Esophagus muscularis mucosa (tissue), 4 donors: ENCODE data around the gene PEPD. TPM values are rescaled to one million over a fixed set of nuclear protein-coding genes. Genes with fewer than 3 reads are reported as not detected.
A peak's percentile ranks its signal among the peaks of the same experiment; 100 is the strongest.

Experiments
- DNase-seq: peaks from one replicate; pipeline ENCODE4 v3.0.0-alpha.2; 2017; ENCODE audit errors: extremely low spot score
- H3K27ac ChIP-seq, 4 donors: fragments of 200-600 bp; sonication (generic); replicated peaks in 1 of 4; 1 replicate in 3 of 4; 2 replicates in 1 of 4; pipeline ENCODE4 v1.5.1; 2016 to 2019; ENCODE audit warnings: mild to moderate bottlenecking in 1 of 4
- H3K27me3 ChIP-seq, 4 donors: fragments of 200-600 bp; sonication (generic); one replicate each; pipeline versions ENCODE4 v1.5.1 to v1.6.0; 2016 to 2019
- H3K36me3 ChIP-seq, 4 donors: fragments of 200-600 bp; sonication (generic); one replicate each; pipeline ENCODE4 v1.5.1; 2016 to 2019
- H3K4me1 ChIP-seq, 4 donors: fragments of 200-600 bp; sonication (generic); one replicate each; pipeline ENCODE4 v1.5.1; 2016 to 2019
- H3K4me3 ChIP-seq, 4 donors: fragments of 200-600 bp; sonication (generic); 1 replicate in 2 of 4; 2 replicates in 2 of 4; pipeline ENCODE4 v1.5.1; 2016 to 2019; ENCODE audit warnings: mild to moderate bottlenecking in 4 of 4, moderate library complexity in 1 of 4
- H3K9me3 ChIP-seq, 4 donors: fragments of 200-600 bp; sonication (generic); 1 replicate in 3 of 4; 2 replicates in 1 of 4; pipeline ENCODE4 v1.5.1; 2016 to 2019
- EP300 ChIP-seq: sonication (generic); formaldehyde crosslinking; IDR thresholded peaks from one replicate; pipeline ENCODE4 v1.6.1; 2017; ENCODE audit warnings: antibody characterized with exemption
- POLR2A ChIP-seq: fragments of 450-650 bp; IDR thresholded peaks from one replicate; pipeline ENCODE4 v1.6.1; 2017; ENCODE audit warnings: antibody characterized with exemption, moderate library complexity, mild to moderate bottlenecking, low read depth
- POLR2AphosphoS5 ChIP-seq, 2 donors: sonication (generic); formaldehyde crosslinking; IDR thresholded peaks; one replicate each; pipeline ENCODE4 v1.6.1; 2017; ENCODE audit warnings: antibody characterized with exemption in 2 of 2
- WGBS: methylation state at CpG from one replicate; pipeline ENCODE4 v1.1.5; 2018; 5-methylcytosine and 5-hydroxymethylcytosine counted together
- intact Hi-C: fragments of 100-400 bp; cut with DNase I; formaldehyde crosslinking; loops from one replicate; pipeline ENCODE4 v1.15.1; 2023
- total RNA-seq, 4 donors: library from RNA; depleted of rRNA; stranded (reverse); fragments of >200 nt; gene quantifications; one replicate each; pipeline versions ENCODE4 v1.1.0 to v1.2.1, GENCODE V29; 2016
- TF ChIP-seq, protein P1 (sequence below), 3 experiments: fragments of 200-600 bp in 2 of 3; fragments of 450-650 bp in 1 of 3; sonication (generic) in 2 of 3; IDR thresholded peaks; one replicate each; pipeline ENCODE4 v1.5.1; 2017 to 2019; ENCODE audit warnings: antibody characterized with exemption in 3 of 3, mild to moderate bottlenecking in 2 of 3, moderate library complexity in 1 of 3

PEPD gene
- total RNA-seq, 4 donors from 2014 or later, result 59.8 to 90.9 (median 73.0) TPM

DNA sequence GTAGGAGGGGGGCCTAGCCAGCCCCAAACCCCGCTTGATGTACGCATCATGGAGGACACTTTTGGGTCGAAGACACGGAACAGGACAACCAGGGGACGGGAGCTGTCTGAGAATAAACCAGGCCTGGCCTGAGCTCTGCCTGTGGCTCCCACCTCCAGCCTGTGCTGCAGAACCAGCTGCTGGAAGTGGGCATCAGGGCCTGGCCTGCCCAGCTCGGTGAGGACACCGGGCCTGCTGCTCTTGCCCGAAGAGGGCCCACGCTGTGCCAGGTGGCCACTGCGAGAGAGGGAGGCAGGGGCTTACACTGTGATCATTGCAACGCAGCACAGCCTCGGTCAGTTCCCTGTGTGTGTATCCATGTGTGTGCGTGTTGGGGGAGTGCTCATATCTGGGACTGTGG, 113.5 kb downstream of the PEPD start:
- 91% methylated on average over 8 of the region's 13 CpGs for WGBS
- H3K27me3 ChIP-seq, result no peaks in the 10 kb centered on the region
- no peak for DNase-seq
- peaks cover 4 to 27% (median 16%) of the 10 kb centered on the region in 4 donors for H3K4me1 ChIP-seq
- no peaks in the 10 kb centered on the region for H3K9me3 ChIP-seq
- TF ChIP-seq EP300, result no peak
- no peak for TF ChIP-seq POLR2A
- peaks cover 3 to 40% (median 22%) of the 10 kb centered on the region in 4 donors for H3K36me3 ChIP-seq
- intact Hi-C loops, result loop anchor here (5.0 to 10.0 kb wide), 2 partner anchors 103 to 266 kb away; partner anchors contain the start of gene CEBPA
- no peak overlapping the region for H3K27ac ChIP-seq
- H3K4me3 ChIP-seq, result no peak overlapping the region

DNA sequence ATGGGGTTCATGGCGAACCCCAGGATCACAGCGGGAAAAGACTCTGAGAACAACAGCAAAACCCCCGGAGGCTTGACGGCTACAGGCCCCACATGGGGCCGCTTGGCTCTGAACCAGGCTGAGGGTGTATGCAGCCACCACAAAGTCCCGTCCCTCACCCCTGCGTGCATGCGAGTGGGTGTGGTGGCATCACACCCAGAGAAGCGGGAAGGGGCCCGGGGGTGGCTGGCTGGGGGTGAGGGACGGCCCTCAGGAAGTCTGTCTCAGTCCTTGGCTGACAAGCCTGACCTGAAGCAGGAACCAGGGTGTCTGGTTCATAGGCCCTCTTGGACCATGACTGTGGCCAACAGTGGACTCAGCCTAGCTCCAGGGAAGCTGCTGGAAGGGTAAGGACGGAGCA, 113.9 kb downstream of the PEPD start:
- H3K27ac ChIP-seq, result no peak overlapping the region
- H3K27me3 ChIP-seq, result no peaks in the 10 kb centered on the region
- H3K36me3 ChIP-seq, result peaks cover 3 to 40% (median 22%) of the 10 kb centered on the region in 4 donors
- WGBS, result 87% methylated on average over 9 of the region's 12 CpGs
- intact Hi-C loops, result loop anchor here (2.0 to 10.0 kb wide), 3 partner anchors 103 to 265 kb away; partner anchors contain the start of gene CEBPA
- TF ChIP-seq POLR2AphosphoS5 (IDR thresholded peaks at IDR 0.05), result no peak
- TF ChIP-seq, protein P1, sequence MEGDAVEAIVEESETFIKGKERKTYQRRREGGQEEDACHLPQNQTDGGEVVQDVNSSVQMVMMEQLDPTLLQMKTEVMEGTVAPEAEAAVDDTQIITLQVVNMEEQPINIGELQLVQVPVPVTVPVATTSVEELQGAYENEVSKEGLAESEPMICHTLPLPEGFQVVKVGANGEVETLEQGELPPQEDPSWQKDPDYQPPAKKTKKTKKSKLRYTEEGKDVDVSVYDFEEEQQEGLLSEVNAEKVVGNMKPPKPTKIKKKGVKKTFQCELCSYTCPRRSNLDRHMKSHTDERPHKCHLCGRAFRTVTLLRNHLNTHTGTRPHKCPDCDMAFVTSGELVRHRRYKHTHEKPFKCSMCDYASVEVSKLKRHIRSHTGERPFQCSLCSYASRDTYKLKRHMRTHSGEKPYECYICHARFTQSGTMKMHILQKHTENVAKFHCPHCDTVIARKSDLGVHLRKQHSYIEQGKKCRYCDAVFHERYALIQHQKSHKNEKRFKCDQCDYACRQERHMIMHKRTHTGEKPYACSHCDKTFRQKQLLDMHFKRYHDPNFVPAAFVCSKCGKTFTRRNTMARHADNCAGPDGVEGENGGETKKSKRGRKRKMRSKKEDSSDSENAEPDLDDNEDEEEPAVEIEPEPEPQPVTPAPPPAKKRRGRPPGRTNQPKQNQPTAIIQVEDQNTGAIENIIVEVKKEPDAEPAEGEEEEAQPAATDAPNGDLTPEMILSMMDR (IDR thresholded peaks at IDR 0.05), result no peak
- no peak for TF ChIP-seq POLR2A
- H3K4me1 ChIP-seq, result peaks cover 4 to 27% (median 16%) of the 10 kb centered on the region in 4 donors
- no peaks in the 10 kb centered on the region for H3K9me3 ChIP-seq
- DNase-seq, result no peak
- no peak overlapping the region for H3K4me3 ChIP-seq

DNA sequence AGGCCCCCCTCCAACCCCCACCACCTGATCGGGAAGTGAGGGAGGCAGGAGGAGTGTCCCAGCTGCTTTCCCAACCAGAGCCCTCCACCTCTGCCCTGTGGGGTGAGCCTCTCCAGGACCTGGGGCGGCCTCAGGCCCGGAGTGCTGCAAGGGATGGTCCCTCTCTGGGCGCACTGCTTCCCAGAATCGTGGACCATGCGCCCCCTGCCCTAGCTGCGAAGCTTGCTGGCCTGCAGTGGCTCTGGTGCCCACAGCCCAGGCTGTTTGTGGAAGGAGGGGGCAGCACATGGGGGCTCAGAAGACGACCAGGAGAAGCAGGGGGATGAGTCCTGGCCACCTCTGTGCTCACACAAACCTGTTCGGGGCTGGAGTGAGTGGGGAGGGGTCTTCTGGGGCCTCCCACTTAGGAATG, 114.4 kb downstream of the PEPD start:
- TF ChIP-seq EP300 (no peak), POLR2A (no peak), POLR2AphosphoS5 (IDR thresholded peaks at IDR 0.05) (no peak)
- TF ChIP-seq, protein P1 (IDR thresholded peaks at IDR 0.05), result peak in 1 of 3 experiments; percentile 28
- intact Hi-C loops, result loop anchor here (2.0 to 10.0 kb wide), 3 partner anchors 102 to 265 kb away; partner anchors contain the start of gene CEBPA
- Histone ChIP-seq H3K9me3 (no peaks in the 10 kb centered on the region), H3K4me3 (no peak overlapping the region), H3K27me3 (no peaks in the 10 kb centered on the region), H3K27ac (no peak overlapping the region), H3K36me3 (peaks cover 3 to 40% (median 22%) of the 10 kb centered on the region in 4 donors), H3K4me1 (peaks cover 4 to 27% (median 16%) of the 10 kb centered on the region in 4 donors)
- no peak for DNase-seq
- 33% methylated on average over 7 of the region's 9 CpGs for WGBS

DNA sequence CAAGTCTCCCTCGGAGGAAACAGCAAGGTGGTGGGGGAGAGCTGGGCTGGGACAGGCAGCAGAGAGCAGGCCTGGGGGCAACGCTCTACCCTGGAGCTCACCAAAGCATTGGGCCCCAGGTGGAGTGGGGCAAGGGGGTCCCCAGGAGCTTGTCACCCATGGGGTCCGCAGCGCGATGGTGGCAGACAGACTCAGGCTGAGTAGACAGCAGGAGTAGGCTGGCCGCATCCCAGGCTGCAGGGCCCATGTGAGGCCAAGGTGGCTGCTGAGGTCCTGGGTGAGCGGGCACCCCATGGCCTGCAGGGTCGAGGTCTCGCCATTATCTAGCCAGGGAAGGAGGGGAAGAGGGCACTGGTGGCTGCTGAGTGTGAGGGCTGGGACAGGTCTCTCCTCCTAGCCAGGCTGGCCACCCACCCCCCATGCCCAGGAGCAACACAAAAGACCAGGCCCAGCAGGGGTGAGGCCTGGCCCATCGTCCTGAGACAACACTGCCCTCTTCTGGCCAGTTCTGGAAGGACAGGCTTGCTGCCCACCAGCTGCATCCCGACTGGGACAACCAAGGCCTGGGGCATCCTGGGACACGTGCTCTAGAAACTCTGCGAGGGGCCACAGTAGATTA, 115.0 kb downstream of the PEPD start:
- TF ChIP-seq, protein P1 (IDR thresholded peaks at IDR 0.05), result peak; percentile 95 to 97 (median 97)
- no peak for TF ChIP-seq POLR2A
- no peak for TF ChIP-seq EP300
- no peak for TF ChIP-seq POLR2AphosphoS5 (IDR thresholded peaks at IDR 0.05)
- 44% methylated on average over 2 of the region's 13 CpGs for WGBS
- peaks cover 4 to 27% (median 16%) of the 10 kb centered on the region in 4 donors for H3K4me1 ChIP-seq
- no peaks in the 10 kb centered on the region for H3K27me3 ChIP-seq
- H3K9me3 ChIP-seq, result no peaks in the 10 kb centered on the region
- peaks cover 3 to 38% (median 21%) of the 10 kb centered on the region in 4 donors for H3K36me3 ChIP-seq
- no peak overlapping the region for H3K27ac ChIP-seq
- peak; percentile 95 for DNase-seq
- intact Hi-C loops, result loop anchor here (2.0 to 10.0 kb wide), 3 partner anchors 102 to 264 kb away; partner anchors contain the start of gene CEBPA
- no peak overlapping the region for H3K4me3 ChIP-seq
